Urothelium cell line (cell line): ENCODE results near the gene ZNF688.
"Not testable (repeated sequence)": the region's sequence is repeated elsewhere in the genome, so short reads cannot be mapped to it uniquely, and the experiment has no call there.

ENCODE experiments used
- DNase-seq: peaks from one replicate; pipeline ENCODE4 v3.0.0; 2011; ENCODE audit warnings: low spot score, mixed read lengths
- FAIRE-seq: peaks from 2 replicates; lab custom pipeline; 2011; peaks lifted over from hg19 to GRCh38; lab: Jason Lieb, UNC

Gene ZNF688

GRCh38 chr16:30557957-30558788 lies 13.3 kb downstream of the ZNF688 start, which contains the start of gene ZNF764:
TSS of gene ZNF764 (minus strand) at chr16:30558374. CDS start at chr16:30558182, 192 bp downstream.
- peak; percentile 93 for DNase-seq
- no peak for FAIRE-seq

DNA sequence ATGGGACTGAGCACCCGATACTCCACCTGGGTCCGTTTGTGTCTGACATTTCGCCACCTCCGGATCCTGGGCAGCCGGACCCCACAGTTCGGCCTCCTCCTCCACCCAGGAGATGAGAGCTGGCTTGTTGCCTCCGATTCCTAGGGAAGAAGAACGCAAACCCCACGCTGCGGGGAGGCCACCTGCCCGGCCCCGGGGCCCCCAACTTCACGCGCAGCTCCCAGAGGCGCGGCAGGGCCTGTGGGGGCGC lies 13.9 kb downstream of the ZNF688 start:
- FAIRE-seq (no peak), DNase-seq (no peak)

DNA sequence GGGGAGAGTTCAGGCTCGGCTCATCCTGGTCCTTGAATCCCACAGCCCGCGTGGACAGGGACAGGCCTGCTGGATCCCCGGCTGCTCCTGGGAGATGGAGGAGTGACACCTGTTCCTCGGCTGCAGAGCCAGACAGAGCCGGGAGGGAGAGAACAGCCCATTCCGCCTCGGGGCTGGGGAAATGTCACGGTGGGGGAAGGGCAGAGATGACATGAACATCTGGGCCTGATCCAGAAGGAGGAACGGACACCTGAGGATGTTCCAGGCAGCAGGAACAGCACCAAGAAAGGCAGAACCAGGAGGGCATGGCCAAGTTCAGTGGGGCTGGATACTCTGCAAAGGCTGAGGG lies 15.4 kb downstream of the ZNF688 start:
- no peak for FAIRE-seq
- DNase-seq: no peak

GRCh38 chr16:30555315-30556124 lies 16.0 kb downstream of the ZNF688 start:
- FAIRE-seq: no peak
- DNase-seq: no peak

DNA sequence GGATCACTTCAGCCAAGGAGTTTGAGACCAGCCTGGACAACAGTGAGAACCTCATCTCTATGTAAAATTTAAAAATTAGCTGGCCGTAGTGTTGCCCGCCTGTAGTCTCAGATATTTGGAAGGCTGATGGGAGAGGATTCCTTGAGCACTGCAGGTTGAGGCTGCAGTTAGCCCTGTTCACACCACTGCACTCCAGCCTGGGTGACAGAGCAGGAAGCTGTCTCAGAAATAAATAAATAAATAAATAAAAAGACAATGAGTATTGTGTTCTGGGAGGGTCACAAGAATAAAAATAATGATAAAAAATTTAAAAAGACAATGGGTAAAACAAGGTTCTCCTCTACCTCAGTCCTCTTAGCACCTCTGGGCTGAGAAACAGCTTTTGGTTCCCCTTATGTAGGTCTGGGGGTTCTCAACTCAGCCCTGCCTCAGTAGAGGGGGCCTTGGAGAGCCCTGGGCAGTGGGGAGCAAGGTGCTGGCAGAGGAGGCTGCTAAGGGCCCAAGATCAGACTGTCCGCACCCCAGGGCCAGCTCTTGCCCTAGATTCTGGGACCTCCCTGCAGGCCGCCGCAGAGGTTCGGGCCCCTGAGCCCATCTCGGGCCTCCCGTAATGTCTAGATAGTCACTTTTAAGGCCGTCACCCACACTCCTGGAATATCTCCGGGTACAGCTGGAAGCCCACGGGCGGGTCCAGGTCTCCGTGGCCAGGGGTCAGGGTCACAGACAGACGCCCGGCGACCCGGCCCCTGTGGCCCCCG lies 16.8 kb downstream of the ZNF688 start:
- DNase-seq (no peak), FAIRE-seq (no peak)

DNA sequence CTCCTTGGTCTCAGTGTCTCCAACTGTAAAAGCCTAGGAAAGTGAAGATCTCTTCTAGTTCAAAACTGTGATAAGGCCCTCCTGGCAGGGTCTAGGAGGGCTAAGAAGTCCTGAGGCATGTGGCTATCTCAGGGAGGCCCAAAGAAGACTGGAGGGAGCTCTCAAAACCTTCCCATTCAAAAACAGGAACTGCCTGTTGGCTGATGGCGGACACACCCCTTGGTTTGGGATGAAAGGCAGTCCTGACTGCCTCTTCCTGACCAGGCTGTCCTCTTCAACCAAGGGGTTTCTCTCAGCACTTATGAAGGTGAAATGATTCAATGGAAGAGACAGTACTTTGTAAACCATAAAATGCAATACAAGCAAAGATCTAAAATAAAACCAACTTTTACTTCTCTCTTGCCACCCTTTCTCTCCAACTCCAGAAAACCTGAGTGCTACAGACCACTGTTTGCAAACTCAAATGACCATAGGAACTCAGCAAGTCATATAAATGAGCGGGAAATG lies 18.1 kb downstream of the ZNF688 start:
- DNase-seq: no peak
- no peak for FAIRE-seq

DNA sequence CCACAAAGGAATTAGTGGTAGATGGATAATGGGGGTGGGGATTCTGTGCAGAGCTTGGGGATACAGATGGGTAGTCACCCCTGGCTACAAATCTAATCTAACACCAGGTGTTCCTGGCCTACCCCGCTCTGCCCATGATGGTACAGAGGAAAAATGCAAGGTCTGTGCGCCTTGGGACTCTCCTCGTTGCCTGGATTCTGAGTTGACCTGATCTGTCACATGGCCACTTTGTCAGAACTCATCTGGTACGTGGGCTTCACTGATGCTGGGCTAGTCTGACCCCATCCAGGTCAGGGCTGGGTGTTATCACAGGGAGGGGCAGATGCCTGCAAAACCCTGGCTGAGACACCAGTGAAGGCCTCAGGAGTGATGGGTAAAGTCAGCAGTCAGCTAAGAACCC lies 18.6 kb downstream of the ZNF688 start:
- FAIRE-seq (no peak), DNase-seq (no peak)

DNA sequence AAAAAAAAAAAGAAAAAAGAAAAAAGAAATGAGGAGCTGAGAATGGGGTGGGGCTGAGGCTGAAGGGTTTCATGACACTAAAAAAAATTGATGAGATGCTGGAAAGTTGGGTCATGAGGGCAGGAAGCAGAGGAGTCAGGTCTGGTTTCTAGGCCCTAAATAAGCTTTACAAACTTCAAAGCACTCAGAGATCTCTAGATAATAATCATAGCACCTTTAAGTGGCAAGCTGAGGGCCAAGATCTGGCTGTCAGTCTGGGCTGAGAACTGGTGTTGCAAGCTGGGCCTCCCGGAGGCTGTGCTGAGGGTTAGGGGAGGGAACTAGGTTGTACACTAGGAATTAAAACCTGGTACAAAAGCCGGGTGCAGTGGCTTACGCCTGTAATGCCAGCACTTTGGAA lies 19.7 kb downstream of the ZNF688 start:
- FAIRE-seq (no peak), DNase-seq (no peak)

DNA sequence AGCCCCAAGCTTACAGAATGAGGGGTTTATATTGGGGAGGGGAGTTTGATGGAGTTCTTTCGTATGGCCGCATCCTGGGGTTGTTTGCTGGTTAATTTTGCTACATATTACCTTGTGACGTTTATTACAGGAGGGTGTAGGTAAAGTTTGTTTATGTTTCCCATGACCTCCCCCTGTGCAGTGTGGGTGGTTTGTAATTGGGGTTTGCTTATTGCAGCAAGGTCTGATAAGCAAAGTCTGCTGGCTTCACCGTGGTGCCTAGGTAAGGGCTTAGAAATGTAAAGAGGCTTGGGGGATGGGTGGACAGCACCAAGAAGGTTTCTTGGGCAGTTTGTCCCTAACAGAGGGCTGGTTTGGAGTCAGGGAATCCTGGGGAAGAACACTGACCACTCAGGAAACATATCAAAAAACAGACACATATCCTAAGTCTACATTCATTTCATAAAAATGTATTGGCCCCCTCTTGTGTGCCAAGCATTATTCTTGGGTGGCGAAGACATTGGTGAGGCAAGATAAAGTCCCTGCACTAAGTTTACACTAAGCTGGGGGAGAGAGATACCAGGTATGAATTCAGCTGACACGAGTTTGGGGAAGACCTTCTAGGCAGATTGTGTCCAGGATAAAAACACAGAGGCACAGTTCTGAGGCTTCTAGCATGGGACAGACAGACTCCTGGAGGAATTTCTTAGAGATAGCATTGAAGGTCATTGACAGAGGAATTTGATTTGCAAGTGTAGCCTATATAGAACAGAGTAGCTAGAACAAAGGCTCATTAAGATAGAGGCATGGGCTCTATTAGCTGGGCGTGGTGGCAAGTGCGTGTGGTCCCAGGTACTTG lies 22.9 kb downstream of the ZNF688 start:
- no peak for FAIRE-seq
- no peak for DNase-seq

- no peak for FAIRE-seq
Measured at GRCh38 chr16:30546115-30546514, 25.4 kb downstream of the ZNF688 start.

GRCh38 chr16:30543067-30543466 lies 28.4 kb downstream of the ZNF688 start:
- DNase-seq (no peak), FAIRE-seq (no peak)

More at GRCh38 chr16:30546115-30546514, 25.4 kb downstream of the ZNF688 start:
- DNase-seq: no peak

GRCh38 chr16:30541502-30542329 lies 29.8 kb downstream of the ZNF688 start:
- no peak for FAIRE-seq
- DNase-seq: peak; percentile 33

DNA sequence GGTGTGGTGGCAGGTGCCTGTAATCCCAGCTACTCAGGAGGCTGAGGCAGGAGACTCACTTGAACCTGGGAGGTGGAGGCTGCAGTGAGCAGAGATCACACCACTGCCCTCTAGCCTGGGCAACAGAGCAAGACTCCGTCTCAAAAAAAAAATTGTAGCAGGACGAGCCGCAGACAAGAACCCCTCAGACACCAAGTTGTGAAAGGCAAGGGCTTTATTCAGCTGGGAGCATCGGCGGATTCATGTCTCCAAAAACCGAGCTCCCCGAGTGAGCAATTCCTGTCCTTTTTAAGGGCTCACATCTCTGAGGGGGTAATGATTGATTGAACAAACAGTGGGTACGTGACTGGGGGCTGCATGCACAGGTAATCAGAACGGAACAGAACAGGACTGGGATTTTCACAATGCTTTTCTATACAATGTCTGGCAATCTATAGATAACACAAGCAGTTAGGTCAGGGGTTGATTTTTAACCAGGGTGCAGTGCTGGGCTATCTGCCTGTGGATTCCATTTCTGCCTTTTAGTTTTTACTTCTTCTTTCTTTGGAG lies 30.5 kb downstream of the ZNF688 start:
- DNase-seq, FAIRE-seq: not testable (repeated sequence)

DNA sequence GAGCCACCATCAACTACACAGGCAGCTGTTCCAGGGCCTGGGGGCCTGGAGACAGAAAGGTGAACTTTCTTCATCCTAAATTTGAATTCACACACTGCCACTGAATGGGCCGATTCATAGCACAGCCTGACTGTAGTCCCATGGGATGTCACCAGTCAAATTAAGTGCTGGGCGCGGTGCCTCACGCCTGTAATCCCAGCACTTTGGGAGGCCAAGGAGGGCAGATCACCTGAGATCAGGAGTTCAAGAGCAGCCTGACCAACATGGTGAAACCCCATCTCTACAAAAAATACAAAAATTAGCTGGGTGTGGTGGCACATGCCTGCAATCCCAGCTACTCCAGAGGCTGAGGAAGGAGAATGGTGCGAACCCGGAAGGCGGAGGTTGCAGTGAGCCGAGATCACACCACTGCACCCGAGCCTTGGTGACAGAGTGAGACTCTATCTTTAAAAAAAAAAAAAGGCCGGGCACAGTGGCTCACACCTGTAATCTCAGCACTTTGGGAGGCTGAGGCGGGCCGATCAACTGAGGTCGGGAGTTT lies 31.5 kb downstream of the ZNF688 start:
- not testable (repeated sequence) for FAIRE-seq, DNase-seq

- DNase-seq (no peak), FAIRE-seq (no peak)
Measured at GRCh38 chr16:30539000-30539964, 32.2 kb downstream of the ZNF688 start.

DNA sequence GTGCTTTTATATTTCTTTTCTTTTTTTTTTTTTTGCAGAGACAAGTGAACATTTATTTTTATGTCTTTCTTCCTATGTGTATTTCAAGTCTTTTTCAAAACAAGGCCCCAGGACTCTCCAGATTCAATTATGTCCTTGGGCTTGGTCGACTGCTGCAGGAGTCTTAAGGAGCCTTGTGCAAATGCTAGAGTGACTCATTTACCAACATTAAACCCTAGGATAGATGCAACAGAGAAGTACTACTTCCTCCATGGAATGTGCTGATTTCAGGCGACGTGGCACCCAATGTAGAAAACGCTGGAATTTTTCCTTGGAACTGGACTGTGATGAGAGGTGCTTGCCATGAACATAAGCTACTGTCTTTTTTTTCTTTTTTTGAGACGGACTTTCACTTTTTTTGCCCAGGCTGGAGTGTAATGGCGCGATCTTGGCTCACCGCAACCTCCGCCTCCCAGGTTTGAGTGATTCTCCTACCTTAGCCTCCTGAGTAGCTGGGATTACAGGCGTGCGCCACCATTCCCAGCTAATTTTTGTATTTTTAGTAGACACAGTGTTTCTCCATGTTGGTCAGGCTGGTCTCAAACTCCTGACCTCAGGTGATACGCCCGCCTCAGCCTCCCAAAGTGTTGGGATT lies 35.0 kb downstream of the ZNF688 start:
- not testable (repeated sequence) for DNase-seq, FAIRE-seq

DNA sequence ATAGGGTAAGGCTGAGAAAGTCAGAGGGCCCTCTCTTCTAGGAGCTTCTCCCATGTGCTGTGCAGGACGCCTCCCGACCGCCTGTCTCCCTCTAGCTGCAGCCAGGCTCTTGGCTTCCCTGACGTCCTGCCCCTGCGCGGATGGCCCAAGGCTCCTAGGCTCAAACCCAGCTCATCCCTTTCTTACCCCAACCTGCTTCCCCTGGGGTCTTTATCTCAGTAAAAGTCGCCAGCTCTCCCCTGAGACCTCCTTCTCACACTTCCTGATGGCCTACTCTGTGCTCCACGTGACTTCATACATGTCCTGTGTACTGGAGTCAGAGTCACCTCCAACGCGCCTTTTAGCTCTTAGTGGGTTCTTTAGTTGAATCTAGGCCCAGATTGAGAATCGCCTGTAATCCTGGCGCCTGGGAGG lies 35.7 kb downstream of the ZNF688 start:
- DNase-seq (peak; percentile 73), FAIRE-seq (no peak)
